Erythroblast (primary cell): Measurements from ENCODE around the gene EXOSC2.

Experiments
- GATA1 ChIP-seq: IDR thresholded peaks from 2 replicates; pipeline ENCODE4 v1.6.1; 2011; ENCODE audit warnings: low read depth, mild to moderate bottlenecking, control low read depth, low read length, moderate library complexity
- POLR2A ChIP-seq: IDR thresholded peaks from 2 replicates; pipeline ENCODE4 v1.6.1; 2011; ENCODE audit warnings: mild to moderate bottlenecking, low read length

- TF ChIP-seq POLR2A (no peak), GATA1 (no peak)
These were observed 6.0 kb upstream of the EXOSC2 start for GRCh38 chr9:130687615-130688014.
